CD4-positive, CD25-positive, alpha-beta regulatory T cell (primary cell): ENCODE results near the gene MORN1. TPM values are rescaled to one million over a fixed set of nuclear protein-coding genes. Genes with fewer than 3 reads are reported as not detected.
"Not testable (repeated sequence)": the region's sequence is repeated elsewhere in the genome, so short reads cannot be mapped to it uniquely, and the experiment has no call there.

ENCODE experiments used
- ATAC-seq, 2 donors: fragments of 150-1000 bp; cut with Tn5 transposase; one replicate each; pipeline ENCODE4 v1.10.0; 2021; ENCODE audit warnings: low read depth in 2 of 2, moderate number of reproducible peaks in 2 of 2, moderate library complexity in 1 of 2
- DNase-seq, 3 donors: peaks; one replicate each; pipeline versions ENCODE4 v3.0.0 to v3.0.0-alpha.2; 2012 to 2022; ENCODE audit warnings: mixed read lengths in 1 of 3
- H3K27ac ChIP-seq: one replicate; pipeline ENCODE4 v1.7.0; 2013; ENCODE audit warnings: mild to moderate bottlenecking, low read length; ENCODE audit not compliant: insufficient read depth, poor library complexity, severe bottlenecking
- H3K27me3 ChIP-seq: one replicate; pipeline ENCODE4 v1.7.0; 2013; ENCODE audit warnings: low read length; ENCODE audit not compliant: control insufficient read depth, insufficient read depth
- H3K36me3 ChIP-seq: one replicate; pipeline ENCODE4 v1.7.0; 2013; ENCODE audit warnings: mild to moderate bottlenecking, low read length, moderate library complexity; ENCODE audit not compliant: control insufficient read depth, insufficient read depth
- H3K4me1 ChIP-seq: 2 replicates; pipeline ENCODE4 v1.7.0; 2013; ENCODE audit warnings: mild to moderate bottlenecking, low read length; ENCODE audit not compliant: insufficient read depth, control insufficient read depth, poor library complexity, severe bottlenecking
- H3K4me3 ChIP-seq: one replicate; pipeline ENCODE4 v1.7.0; 2013; ENCODE audit warnings: low read depth, mild to moderate bottlenecking, low read length, moderate library complexity
- H3K9me3 ChIP-seq, 2 experiments: 1 replicate in 1 of 2; 2 replicates in 1 of 2; pipeline ENCODE4 v1.7.0; 2013; ENCODE audit warnings: low read length in 2 of 2, mild to moderate bottlenecking in 1 of 2, moderate library complexity in 1 of 2; ENCODE audit not compliant: control insufficient read depth in 2 of 2
- H3K27ac Mint-ChIP-seq, 3 donors: one replicate each; pipeline ENCODE4 v1.8.0; 2020 to 2022; ENCODE audit warnings: mild to moderate bottlenecking in 3 of 3, mixed read lengths in 3 of 3, moderate library complexity in 2 of 3
- H3K27me3 Mint-ChIP-seq: one replicate; pipeline ENCODE4 v1.8.0; 2022; ENCODE audit warnings: mild to moderate bottlenecking, mixed read lengths
- H3K36me3 Mint-ChIP-seq: one replicate; pipeline ENCODE4 v1.8.0; 2020; ENCODE audit warnings: mixed read lengths
- H3K4me1 Mint-ChIP-seq, 4 donors: one replicate each; pipeline ENCODE4 v1.8.0; 2020 to 2022; ENCODE audit warnings: mixed read lengths in 4 of 4, mild to moderate bottlenecking in 1 of 4
- H3K4me3 Mint-ChIP-seq, 4 donors: one replicate each; pipeline ENCODE4 v1.8.0; 2020 to 2022; ENCODE audit warnings: mild to moderate bottlenecking in 4 of 4, mixed read lengths in 4 of 4, moderate library complexity in 3 of 4
- H3K9me3 Mint-ChIP-seq, 7 donors: one replicate each; pipeline ENCODE4 v1.8.0; 2020 to 2022; ENCODE audit warnings: mixed read lengths in 7 of 7, mild to moderate bottlenecking in 3 of 7, moderate library complexity in 2 of 7
- polyA plus RNA-seq, 4 donors: library from polyadenylated mRNA; unstranded; fragments of 300-500 nt; fragmentation: Illumina TruSeq; gene quantifications; one replicate each; pipeline ENCODE4 v1.2.3, GENCODE V29; 2021
- total RNA-seq: library from RNA; stranded (reverse); gene quantifications from one replicate; pipeline ENCODE4 v1.2.3, GENCODE V29; 2022

The MORN1 gene
- total and polyA plus RNA-seq, 5 donors from 2014 or later: 1.3 to 7.3 (median 2.4) TPM

DNA sequence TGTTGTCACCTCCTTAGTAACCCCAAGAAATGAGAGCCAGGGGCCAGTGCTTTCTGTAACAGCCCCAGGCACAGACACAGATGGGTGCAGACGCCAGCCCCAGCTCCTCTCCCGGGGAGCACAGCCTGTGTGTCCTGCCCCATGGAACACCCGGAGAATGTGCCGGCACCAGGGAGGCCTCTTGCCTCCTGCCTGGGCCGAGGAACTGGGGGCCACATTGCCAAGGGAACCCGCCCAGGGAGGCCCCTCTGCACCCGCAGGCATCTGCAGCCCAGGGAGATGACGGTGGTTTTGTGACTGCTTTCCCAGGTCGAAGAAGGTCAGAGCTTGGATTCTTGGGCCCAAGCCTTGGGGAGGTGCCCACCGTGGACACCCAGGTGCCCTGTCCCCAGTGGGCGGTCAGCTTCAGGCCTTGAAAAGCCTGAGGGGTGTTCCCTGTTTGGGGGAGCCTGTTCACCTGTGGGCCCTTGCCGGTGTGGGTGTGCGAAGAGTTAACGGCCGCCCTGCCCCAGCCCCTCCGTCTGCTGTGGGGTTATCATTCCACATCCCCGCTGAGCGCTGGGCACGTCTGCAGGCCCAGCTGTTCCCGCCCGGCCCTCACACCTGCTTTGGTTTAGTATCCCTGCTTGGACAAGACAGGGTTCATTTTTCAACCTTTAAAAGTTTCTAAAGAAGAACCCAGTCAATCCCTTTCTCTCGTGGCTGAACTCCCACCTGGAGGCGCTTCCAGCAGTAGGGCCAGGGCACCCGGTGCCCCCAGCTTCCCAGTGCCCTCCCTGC is 62.5 kb downstream of the MORN1 start:
- H3K9me3 ChIP-seq: no peaks in the 10 kb centered on the region
- H3K9me3 Mint-ChIP-seq: peaks cover 0 to 1% (median 0%) of the 10 kb centered on the region in 7 donors

DNA sequence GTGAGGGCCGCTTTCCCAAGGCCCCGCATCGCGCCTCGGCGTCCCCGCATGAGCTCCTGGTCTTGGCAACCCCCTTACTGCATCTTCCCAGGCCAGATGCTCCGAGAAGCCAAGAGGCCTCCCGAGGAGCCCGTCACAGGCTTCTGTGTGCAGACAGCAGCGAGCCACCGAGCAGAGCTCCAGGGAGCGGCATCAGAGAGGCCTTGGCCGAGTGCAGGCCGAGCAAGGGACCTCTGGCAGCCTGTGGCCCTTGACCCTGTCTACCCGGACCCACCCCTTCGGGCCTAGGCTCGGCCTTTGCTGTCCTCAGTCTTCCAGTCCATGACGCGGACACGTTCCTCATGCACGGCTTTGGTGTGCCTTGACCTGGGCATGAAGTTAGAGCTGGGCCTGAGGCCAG is 63.5 kb downstream of the MORN1 start:
- Histone ChIP-seq H3K9me3 (no peaks in the 10 kb centered on the region), H3K4me1 (no peaks in the 10 kb centered on the region), H3K36me3 (no peaks in the 10 kb centered on the region), H3K27me3 (no peaks in the 10 kb centered on the region), H3K27ac (no peak overlapping the region), H3K4me3 (no peak overlapping the region)
- Mint-ChIP-seq H3K4me1 (no peaks in the 10 kb centered on the region), H3K27ac (no peak overlapping the region), H3K27me3 (peaks cover 4% of the 10 kb centered on the region), H3K36me3 (no peaks in the 10 kb centered on the region), H3K9me3 (peaks cover 0 to 1% (median 0%) of the 10 kb centered on the region in 7 donors), H3K4me3 (no peak overlapping the region)
- DNase-seq: no peak
- no peak for ATAC-seq

More for the DNA sequence above, 62.5 kb downstream of the MORN1 start:
- Mint-ChIP-seq H3K27me3 (peaks cover 4% of the 10 kb centered on the region), H3K4me3 (no peak overlapping the region), H3K36me3 (no peaks in the 10 kb centered on the region), H3K4me1 (no peaks in the 10 kb centered on the region), H3K27ac (no peak overlapping the region)
- Histone ChIP-seq H3K36me3 (no peaks in the 10 kb centered on the region), H3K4me3 (no peak overlapping the region), H3K27me3 (no peaks in the 10 kb centered on the region), H3K27ac (no peak overlapping the region), H3K4me1 (no peaks in the 10 kb centered on the region)
- ATAC-seq (no peak), DNase-seq (no peak)

DNA sequence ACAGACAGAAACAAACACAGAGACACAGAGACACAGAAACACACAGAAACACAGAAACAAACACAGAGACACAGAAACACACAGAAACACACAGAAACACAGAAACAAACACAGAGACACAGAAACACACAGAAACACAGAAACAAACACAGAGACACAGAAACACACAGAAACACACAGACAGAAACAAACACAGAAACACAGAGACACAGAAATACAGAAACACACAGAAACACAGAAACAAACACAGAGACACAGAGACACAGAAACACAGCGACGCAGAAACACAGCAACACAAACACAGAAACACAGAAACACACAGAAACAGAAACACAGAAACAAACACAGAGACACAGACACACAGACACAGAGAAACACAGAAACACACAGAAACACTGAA is 64.2 kb downstream of the MORN1 start:
- H3K4me1 ChIP-seq, H3K27me3 ChIP-seq, H3K9me3 ChIP-seq, H3K9me3 Mint-ChIP-seq, DNase-seq, ATAC-seq, H3K4me1 Mint-ChIP-seq, H3K27ac ChIP-seq, H3K4me3 Mint-ChIP-seq, H3K36me3 Mint-ChIP-seq, H3K36me3 ChIP-seq, H3K4me3 ChIP-seq, H3K27me3 Mint-ChIP-seq: not testable (repeated sequence)
- H3K27ac Mint-ChIP-seq: peak overlapping the region; percentile 29 to 45 (median 43)

DNA sequence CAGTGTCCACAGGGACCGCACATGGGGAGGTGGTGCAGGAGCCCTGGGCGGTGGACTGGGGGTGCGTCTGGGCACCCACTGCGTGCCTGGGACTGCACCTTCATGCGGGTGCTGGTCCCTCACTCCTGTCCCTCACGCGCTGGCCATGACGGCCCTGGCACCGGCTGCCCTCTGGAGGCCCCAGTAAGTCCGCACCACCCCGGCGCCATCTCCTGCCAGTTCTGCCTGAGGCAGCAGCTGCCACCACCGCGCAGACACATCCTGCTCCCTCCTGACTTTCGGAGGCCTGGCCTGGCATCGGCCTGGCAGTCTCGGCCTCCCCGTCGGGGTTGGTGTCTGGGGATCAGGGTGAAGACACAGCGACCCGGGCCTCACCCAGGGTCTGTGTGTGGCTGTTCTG is 64.8 kb downstream of the MORN1 start:
- Mint-ChIP-seq H3K4me3 (no peak overlapping the region), H3K4me1 (no peaks in the 10 kb centered on the region), H3K9me3 (peaks cover 0 to 1% (median 0%) of the 10 kb centered on the region in 7 donors), H3K27me3 (peaks cover 4% of the 10 kb centered on the region), H3K36me3 (no peaks in the 10 kb centered on the region), H3K27ac (peak overlapping the region in 1 of 3 donors; percentile 15)
- Histone ChIP-seq H3K4me3 (no peak overlapping the region), H3K9me3 (no peaks in the 10 kb centered on the region), H3K27me3 (no peaks in the 10 kb centered on the region), H3K4me1 (peaks cover 3% of the 10 kb centered on the region), H3K36me3 (no peaks in the 10 kb centered on the region), H3K27ac (no peak overlapping the region)
- ATAC-seq: no peak
- DNase-seq: no peak

DNA sequence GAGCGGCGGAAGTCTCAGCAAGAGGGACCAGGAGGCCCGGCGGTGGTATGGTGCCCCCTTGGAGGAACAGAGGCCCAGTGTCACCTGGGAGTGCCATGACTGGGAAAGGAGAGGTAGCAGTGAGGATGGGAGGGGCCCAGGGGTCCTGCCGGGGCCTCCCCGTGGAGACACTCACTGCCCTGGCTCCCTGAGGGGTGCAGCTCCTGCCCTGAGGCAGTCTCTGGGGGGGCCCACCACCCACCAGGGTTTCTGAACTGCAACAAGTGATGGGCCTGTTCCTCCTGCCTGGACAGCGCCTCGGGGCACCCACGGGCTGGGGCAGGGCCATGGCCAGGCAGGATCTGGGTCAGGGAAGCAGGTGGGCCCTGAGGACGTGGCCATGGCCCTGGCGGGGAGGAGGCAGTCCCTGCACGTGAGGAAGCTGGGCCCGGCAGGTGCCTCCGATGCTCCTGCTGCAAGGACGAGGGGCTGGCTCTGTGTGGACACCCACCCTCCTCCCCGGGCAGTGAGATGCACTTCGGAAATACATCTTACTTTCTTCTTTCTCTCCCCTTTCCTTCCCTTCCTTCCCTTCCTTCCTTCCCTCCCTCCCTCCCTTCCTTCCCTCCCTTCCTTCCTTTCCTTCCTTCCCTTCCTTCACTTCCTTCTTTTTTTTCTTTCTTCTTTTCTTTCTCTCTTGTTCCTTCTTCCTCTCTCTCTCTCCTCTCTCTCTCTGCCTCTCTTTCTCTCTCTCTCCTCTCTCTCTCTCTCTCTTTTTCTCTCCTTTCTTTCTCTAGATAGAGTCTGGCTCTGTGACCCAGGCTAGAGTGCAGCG is 66.6 kb downstream of the MORN1 start:
- no peak for ATAC-seq
- Histone ChIP-seq H3K9me3 (no peaks in the 10 kb centered on the region), H3K4me3 (no peak overlapping the region), H3K27me3 (no peaks in the 10 kb centered on the region), H3K4me1 (peaks cover 3% of the 10 kb centered on the region), H3K27ac (no peak overlapping the region), H3K36me3 (no peaks in the 10 kb centered on the region)
- Mint-ChIP-seq H3K27ac (peak overlapping the region in 2 of 3 donors; percentile 20 to 85), H3K9me3 (peaks cover 0 to 1% (median 0%) of the 10 kb centered on the region in 7 donors), H3K4me1 (no peaks in the 10 kb centered on the region), H3K36me3 (no peaks in the 10 kb centered on the region), H3K4me3 (no peak overlapping the region), H3K27me3 (peaks cover 4% of the 10 kb centered on the region)
- DNase-seq: no peak

DNA sequence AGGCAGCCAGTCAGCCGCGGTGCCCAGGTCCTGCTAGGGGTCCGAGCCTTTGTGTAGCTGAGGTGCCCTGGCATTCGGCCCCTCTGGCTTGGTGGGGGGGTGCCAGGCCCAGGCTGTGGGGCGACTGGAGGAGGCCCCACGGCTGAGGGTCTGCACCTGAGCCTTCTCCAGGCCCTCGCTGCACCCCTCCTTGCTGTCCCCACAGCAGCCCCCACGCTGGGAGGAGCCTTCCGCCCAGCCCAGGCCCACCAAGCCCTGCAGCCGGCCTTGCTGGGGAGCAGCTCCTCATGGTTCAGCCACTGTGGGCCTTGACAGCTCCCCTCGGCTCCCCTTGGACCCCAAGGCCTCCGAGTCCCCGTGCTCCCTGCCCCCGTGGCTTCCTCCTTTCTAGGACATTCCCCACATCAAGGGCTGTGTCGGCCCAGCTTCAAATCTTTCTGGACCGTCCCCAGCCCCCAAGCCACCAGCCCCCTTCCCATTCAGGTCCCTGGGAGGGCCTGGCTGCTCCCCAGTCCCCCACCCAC is 67.8 kb downstream of the MORN1 start:
- H3K4me1 Mint-ChIP-seq: peaks cover 0 to 2% (median 0%) of the 10 kb centered on the region in 4 donors
- H3K36me3 Mint-ChIP-seq: no peaks in the 10 kb centered on the region
- H3K27me3 Mint-ChIP-seq: peaks cover 4% of the 10 kb centered on the region
- no peaks in the 10 kb centered on the region for H3K27me3 ChIP-seq
- peaks cover 4% of the 10 kb centered on the region for H3K4me1 ChIP-seq
- no peak overlapping the region for H3K4me3 Mint-ChIP-seq
- ATAC-seq (no peak), DNase-seq (no peak)
- no peaks in the 10 kb centered on the region for H3K9me3 ChIP-seq
- no peak overlapping the region for H3K27ac ChIP-seq
- no peaks in the 10 kb centered on the region for H3K36me3 ChIP-seq
- H3K4me3 ChIP-seq: no peak overlapping the region
- H3K27ac Mint-ChIP-seq: peak overlapping the region in 1 of 3 donors; percentile 48
- peaks cover 0 to 1% (median 0%) of the 10 kb centered on the region in 7 donors for H3K9me3 Mint-ChIP-seq

DNA sequence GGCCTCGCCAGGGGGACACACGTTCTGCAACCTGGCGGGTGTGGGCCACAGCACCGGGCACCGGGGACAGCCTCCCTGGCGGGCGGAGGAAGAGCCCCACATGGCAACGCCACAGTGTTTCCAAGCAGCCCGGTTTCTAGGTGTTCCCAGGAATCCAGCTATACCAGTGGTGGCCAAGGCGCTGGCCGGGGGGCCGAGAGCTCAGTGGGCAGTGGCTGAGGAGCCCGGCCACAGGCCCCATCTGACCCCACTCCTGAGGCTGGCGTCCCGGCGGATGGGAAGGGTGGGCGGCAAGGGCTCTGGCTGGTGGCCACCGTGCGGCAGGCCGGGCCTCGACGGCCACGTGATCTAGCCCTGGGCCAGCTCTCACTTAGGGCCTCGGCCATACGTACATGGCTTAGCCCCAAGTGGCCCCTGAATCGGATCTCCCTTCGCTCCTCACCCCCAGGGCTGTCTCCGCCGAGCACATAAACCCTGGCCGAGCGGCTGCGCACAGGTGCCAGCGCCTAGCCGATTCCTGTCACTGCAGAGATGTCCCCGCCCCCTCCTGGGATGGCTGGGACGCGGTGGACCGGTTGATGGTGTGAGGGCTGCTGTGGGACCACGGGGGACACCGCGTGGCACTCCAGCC is 68.7 kb downstream of the MORN1 start:
- DNase-seq: no peak
- Histone ChIP-seq H3K4me3 (no peak overlapping the region), H3K27me3 (no peaks in the 10 kb centered on the region), H3K9me3 (no peaks in the 10 kb centered on the region), H3K36me3 (no peaks in the 10 kb centered on the region), H3K4me1 (peaks cover 6% of the 10 kb centered on the region), H3K27ac (no peak overlapping the region)
- Mint-ChIP-seq H3K27me3 (peaks cover 4% of the 10 kb centered on the region), H3K4me3 (no peak overlapping the region), H3K36me3 (no peaks in the 10 kb centered on the region), H3K9me3 (peaks cover 0 to 1% (median 0%) of the 10 kb centered on the region in 7 donors), H3K27ac (no peak overlapping the region), H3K4me1 (peaks cover 0 to 2% (median 0%) of the 10 kb centered on the region in 4 donors)
- ATAC-seq: no peak
